Activated T-cell treated with anti-CD3 and anti-CD28 coated beads for 24 hours (primary cell): Measurements from ENCODE around the gene BGLAP.
"Not testable (repeated sequence)": the region's sequence is repeated elsewhere in the genome, so short reads cannot be mapped to it uniquely, and the experiment has no call there.

ENCODE experiments used
- DNase-seq: peaks from one replicate; pipeline ENCODE4 v3.0.0-alpha.2; 2020; ENCODE audit warnings: low read depth

Gene BGLAP

GRCh38 chr1:156241926-156242325 lies at the start of gene BGLAP:
Gene BGLAP (plus strand): TSS chr1:156242184. CDS start chr1:156242232, 48 bp downstream.
- no peak for DNase-seq

GRCh38 chr1:156193208-156193487 lies 48.8 kb upstream of the BGLAP start:
- DNase-seq = no peak

DNA sequence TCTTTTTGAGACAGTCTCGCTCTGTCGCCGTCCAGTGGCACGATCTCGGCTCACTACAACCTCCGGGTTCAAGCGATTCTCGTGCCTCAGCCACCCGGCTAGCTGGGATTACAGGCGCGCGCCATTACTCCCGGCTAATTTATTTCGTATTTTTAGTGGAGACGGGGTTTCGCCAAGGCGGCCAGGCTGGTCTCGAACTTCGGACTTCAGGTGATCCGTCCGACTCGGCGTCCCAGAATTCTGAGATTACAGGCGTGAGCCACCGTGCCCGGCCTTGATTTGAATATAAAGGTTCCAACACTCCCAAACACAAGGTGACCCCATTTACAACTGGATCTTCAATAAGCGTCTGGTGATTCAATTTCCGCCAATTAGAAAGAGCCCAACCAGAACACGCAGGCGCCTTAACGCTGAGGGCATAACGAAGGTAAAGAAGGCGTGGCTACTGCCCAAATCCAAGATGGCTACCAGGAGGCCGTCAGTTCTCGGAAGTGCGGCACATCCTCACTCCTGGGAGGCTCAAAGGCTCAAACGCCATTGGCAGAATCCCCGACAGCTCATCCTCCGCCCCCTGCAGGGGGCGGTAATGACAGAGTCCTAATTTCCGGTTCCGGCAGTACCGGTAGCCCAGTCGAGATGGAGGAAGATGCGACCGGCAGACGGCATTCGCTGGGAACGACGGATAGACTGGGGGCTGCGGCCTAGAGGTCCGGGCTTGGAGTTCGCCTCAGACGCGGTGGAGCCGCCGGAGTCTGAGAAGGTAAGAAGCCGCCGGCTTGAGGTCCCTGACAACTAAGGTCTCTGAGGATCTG lies 48.3 kb upstream of the BGLAP start, which contains the start of gene SLC25A44:
SLC25A44 (plus strand) TSS at position 617 of the 812 bp plus-strand sequence. CDS start 5,744 bp downstream, outside the sequence.
- peak; percentile 96 for DNase-seq

- no peak for DNase-seq
These were observed 47.7 kb upstream of the BGLAP start for GRCh38 chr1:156194300-156194652.

GRCh38 chr1:156195853-156196252 lies 46.1 kb upstream of the BGLAP start:
- no peak for DNase-seq

GRCh38 chr1:156196445-156196844 lies 45.5 kb upstream of the BGLAP start:
- no peak for DNase-seq

DNA sequence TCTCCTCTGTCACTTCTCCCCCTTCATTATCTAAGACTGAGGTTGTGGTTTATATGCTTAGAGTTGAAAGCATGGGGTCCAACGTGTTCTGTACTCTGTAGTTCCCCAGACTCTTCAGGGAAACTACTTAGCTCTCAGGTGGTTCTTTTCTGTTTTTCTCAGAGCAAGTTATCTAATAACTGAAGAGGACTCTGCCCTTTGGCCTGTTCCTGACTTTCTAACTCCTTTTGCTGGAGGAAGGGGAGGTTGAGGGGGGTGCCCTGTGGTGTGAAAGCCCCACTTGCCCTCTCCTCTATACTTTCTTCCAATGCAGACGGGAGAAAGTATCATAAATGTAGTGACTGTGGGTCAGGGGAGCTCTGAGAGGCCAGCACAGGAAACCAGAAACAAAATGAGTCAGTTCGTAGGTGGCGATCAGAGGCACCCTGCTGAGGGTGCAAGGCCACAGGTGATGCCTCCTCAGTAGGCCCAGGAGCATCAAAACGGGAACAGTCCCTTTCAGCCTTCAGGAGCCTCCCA lies 43.1 kb upstream of the BGLAP start:
- no peak for DNase-seq

DNA sequence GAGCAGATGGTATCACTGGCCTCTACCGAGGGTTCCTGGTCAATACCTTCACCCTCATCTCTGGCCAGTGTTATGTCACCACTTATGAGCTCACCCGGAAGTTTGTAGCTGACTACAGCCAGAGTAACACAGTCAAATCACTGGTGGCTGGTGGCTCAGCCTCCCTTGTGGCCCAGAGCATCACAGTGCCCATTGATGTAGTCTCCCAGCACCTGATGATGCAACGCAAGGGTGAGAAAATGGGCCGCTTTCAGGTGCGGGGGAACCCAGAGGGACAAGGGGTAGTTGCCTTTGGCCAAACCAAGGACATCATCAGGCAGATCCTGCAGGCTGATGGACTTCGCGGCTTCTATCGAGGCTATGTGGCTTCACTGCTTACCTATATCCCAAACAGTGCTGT lies 41.9 kb upstream of the BGLAP start:
- DNase-seq = no peak

DNA sequence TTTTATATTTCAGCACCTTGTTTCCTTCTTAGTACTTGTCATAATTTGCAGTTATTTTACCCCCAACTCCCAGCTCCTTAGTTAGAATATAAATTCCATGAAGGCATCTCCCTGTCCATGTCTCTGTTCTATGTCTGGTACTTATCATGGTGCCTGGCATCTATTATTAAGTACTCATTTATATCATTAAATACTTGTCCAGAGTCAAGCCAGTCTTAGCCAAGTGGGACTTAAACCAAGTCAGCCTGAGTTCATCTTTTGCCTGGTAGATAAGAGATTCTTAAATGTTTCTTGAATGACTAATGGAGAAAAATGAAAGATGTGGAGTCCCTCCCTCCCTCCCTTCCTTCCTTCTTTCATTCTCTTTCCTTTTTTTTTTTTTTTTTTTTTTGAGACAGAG lies 38.7 kb upstream of the BGLAP start:
- no peak for DNase-seq

- DNase-seq = no peak
These were observed 37.3 kb upstream of the BGLAP start for GRCh38 chr1:156204686-156205085.

- no peak for DNase-seq
These were observed 30.7 kb upstream of the BGLAP start for GRCh38 chr1:156211243-156211642.

DNA sequence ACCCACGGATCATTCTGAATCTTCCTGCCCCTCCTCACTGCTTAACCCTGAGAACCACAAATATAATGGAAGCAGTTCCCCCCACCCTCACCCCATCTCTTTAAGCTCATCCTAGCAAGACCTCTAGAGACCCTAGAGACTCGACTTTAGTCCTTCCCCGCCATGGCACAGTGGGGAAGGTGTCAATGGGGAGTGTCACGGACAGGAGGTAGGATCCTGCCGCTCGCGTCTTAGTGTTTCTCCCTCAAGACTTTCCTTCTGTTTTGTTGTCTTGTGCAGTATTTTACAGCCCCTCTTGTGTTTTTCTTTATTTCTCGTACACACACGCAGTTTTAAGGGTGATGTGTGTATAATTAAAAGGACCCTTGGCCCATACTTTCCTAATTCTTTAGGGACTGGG lies 29.9 kb upstream of the BGLAP start:
- no peak for DNase-seq

DNA sequence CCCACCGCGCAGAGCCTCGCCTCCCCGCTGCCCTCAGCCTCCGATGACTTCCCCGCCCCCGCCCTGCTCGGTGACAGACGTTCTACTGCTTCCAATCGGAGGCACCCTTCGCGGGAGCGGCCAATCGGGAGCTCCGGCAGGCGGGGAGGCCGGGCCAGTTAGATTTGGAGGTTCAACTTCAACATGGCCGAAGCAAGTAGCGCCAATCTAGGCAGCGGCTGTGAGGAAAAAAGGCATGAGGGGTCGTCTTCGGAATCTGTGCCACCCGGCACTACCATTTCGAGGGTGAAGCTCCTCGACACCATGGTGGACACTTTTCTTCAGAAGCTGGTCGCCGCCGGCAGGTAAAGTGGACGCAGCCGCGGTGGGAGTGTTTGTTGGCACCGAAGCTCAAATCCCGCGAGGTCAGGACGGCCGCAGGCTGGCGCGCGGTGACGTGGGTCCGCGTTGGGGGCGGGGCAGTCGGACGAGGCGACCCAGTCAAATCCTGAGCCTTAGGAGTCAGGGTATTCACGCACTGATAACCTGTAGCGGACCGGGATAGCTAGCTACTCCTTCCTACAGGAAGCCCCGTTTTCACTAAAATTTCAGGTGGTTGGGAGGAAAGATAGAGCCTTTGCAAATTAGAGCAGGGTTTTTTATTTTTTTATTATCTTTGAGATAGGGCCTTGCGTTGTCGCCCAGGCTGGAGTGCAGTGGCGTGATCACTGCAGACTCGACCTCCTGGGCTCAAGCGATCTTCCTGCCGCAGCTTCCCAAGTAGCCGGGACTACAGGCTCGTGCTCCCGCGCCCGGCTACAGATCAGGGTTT lies 28.9 kb upstream of the BGLAP start, which contains the start of gene PMF1:
PMF1 (plus strand) TSS at position 175 of the 811 bp plus-strand sequence; CDS start at position 184, 9 bp downstream.
- peak; percentile 93 for DNase-seq

- DNase-seq = no peak
These were observed 28.4 kb upstream of the BGLAP start for GRCh38 chr1:156213644-156213966.

DNA sequence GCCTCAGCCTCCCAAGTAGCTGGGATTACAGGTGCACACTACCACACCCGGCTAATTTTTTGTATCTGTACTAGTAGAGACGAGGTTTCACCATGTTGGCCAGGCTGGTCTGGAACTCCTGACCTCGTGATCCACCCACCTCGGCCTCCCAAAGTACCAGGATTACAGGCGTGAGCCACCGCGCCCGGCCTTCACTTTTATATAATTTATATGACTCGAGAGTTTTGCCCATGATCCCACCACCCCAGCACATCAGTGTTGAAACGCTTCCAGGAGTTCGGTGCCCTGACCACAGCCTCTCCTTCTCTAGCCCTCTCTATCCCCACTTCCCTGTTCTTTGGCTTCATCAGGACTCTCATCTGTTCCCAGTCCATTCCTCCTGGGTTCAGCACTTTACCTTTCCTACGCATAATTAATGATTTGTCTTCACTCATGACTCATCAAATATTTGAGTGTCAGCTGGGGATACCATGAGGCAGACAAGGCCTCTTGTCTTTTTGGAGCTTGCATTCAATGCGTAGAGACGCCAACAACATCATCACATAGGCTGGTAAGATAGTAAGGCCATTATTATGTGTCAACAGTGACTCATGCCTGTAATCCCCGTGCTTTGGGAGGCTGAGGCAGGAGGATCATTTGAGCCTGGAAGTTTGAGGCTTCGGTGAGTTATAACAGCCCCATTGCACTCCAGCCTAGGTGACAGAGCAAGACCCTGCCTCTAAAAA lies 27.8 kb upstream of the BGLAP start:
- DNase-seq = no peak

DNA sequence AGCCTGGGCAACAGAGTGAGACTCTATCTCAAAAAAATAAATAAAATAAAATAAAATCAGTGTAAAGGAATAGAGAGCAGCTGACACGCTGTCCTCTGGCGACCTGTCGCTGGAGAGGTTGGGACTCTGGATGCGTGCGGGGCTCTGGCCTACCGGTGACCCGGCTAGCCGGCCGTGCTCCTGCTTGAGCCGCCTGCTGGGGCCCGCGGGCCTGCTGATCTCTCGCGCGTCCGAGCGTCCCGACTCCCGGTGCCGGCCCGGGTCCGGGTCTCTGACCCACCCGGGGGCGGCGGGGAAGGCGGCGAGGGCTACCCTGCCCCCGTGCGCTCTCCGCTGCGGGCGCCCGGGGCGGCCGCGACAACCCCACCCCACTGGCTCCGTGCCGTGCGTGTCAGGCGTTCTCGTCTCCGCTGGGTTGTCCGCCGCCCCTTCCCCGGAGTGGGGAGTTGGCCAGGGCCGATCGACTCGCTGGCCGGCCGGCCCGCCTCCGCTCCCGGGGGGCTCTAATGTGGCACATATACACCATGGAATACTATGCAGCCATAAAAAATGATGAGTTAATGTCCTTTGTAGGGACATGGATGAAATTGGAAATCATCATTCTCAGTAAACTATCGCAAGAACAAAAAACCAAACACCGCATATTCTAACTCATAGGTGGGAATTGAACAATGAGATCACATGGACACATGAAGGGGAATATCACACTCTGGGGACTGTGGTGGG lies 25.5 kb upstream of the BGLAP start:
- not testable (repeated sequence) for DNase-seq

DNA sequence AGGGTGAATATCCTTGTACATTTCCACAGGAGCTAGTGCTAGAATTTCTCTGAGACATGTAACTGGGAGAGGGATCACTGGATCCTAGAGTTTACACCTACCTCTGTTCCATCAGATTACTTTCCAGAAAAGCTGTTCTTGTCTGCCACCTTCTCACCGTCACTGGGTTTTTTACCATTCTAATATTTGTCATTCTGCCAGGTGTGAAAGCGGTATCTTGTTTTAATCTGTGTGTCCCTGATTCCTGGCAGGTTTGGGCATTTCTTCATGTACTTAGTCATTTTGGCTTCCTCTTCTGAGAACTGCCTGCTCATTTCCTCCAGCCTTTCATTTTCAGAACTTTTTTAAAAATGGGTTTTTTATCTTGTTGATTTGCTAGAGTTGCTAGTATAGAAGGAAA lies 24.1 kb upstream of the BGLAP start:
- DNase-seq = no peak

- no peak for DNase-seq
These were observed 21.8 kb upstream of the BGLAP start for GRCh38 chr1:156220226-156220625.

- no peak for DNase-seq
These were observed 19.8 kb upstream of the BGLAP start for GRCh38 chr1:156221986-156222692.

GRCh38 chr1:156225677-156226014 lies 16.3 kb upstream of the BGLAP start:
- DNase-seq = no peak

DNA sequence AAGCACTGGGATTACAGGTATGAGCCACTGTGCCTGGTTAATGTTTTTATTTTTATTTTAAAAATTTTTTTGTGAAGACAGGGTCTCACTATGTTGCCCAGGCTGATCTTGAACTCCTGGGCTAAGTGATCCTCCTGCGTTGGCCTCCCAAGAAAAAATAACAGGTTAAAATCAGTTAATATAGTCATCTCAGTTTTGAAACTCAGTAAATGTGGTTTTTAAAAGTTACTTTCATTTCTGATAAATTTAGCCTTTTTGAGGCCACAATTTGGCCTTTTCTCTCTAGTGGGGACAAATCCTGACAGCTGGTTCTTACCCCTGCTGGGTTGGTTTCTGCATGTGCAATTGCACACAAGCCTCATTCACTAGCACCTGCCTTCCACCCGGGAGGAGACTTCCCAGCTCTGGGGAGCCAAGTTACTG lies 15.9 kb upstream of the BGLAP start:
- no peak for DNase-seq
